Ishikawa (cell line): Measurements from ENCODE around the gene MYL6B.

Experiments
- CEBPB ChIP-seq: IDR thresholded peaks from 2 replicates; pipeline ENCODE4 v1.6.1; 2012
- CREB1 ChIP-seq: IDR thresholded peaks from 2 replicates; pipeline ENCODE4 v1.6.1; 2012; ENCODE audit warnings: low read depth
- EGR1 ChIP-seq: IDR thresholded peaks from 2 replicates; pipeline ENCODE4 v1.6.1; 2012
- EP300 ChIP-seq: IDR thresholded peaks from 2 replicates; pipeline ENCODE4 v1.6.1; 2012; ENCODE audit warnings: borderline replicate concordance
- FOXM1 ChIP-seq: IDR thresholded peaks from 2 replicates; pipeline ENCODE4 v1.6.1; 2012; ENCODE audit warnings: low read depth, borderline replicate concordance
- NFIC ChIP-seq: IDR thresholded peaks from 2 replicates; pipeline ENCODE4 v1.6.1; 2012
- RAD21 ChIP-seq: IDR thresholded peaks from 2 replicates; pipeline ENCODE4 v1.6.1; 2012; ENCODE audit warnings: low read depth
- TAF1 ChIP-seq: IDR thresholded peaks from 2 replicates; pipeline ENCODE4 v1.6.1; 2012; ENCODE audit warnings: low read depth, mild to moderate bottlenecking
- TCF12 ChIP-seq: IDR thresholded peaks from 2 replicates; pipeline ENCODE4 v1.6.1; 2012; ENCODE audit warnings: low read depth
- TEAD4 ChIP-seq: IDR thresholded peaks from 2 replicates; pipeline ENCODE4 v1.6.1; 2012
- YY1 ChIP-seq: IDR thresholded peaks from 2 replicates; pipeline ENCODE4 v1.6.1; 2012; ENCODE audit warnings: low read depth
- ZBTB7A ChIP-seq: IDR thresholded peaks from 2 replicates; pipeline ENCODE4 v1.6.1; 2012; ENCODE audit warnings: low read depth
- TF ChIP-seq, protein P1 (sequence below): IDR thresholded peaks from 2 replicates; pipeline ENCODE4 v1.6.1; 2012; ENCODE audit warnings: low read depth, mild to moderate bottlenecking
- TF ChIP-seq, protein P2 (sequence below): IDR thresholded peaks from 2 replicates; pipeline ENCODE4 v1.6.1; 2012
- TF ChIP-seq, protein P3 (sequence below): IDR thresholded peaks from 2 replicates; pipeline ENCODE4 v1.6.1; 2012

MYL6B gene

DNA sequence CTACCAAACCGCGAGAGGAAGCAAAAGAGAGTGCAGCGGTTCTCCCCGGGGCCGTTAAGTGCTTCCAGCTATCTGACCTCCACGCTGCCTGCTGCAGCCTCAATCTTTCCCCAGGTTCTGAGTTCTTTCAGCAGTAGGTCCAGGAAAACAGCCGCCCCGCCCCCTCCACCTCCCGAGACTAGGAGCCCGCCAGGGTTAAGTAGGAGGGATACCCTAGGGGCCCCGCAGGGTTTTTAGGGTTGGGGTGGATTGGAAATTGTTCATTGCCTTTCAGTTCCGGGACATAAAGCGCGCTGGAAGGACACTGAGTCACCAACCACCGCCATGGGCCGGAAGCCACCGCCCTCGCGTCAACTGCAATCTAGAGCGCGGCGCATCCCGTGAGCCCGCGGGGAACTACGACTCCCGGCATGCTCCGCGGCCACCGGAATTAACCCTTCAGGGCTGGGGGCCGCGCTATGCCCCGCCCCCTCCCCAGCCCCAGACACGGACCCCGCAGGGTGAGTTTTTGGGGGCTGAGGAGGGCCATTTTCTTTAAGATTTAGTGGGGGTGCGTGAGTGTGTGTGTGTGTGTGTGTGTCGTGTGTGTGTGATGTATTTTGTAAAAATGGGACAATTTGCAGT lies at the start of gene MYL6B:
MYL6B (plus strand) TSS at position 456 of the 624 bp plus-strand sequence. CDS start 1,332 bp downstream, outside the sequence.
- TF ChIP-seq EGR1 (peak; percentile 53), YY1 (peak; percentile 92), CREB1 (no peak; the same call in 1 of the 2 replicates), ZBTB7A (peak; percentile 98), TEAD4 (no peak), TAF1 (peak; percentile 88), FOXM1 (no peak), EP300 (peak; percentile 38; the same call in 1 of the 2 replicates), RAD21 (no peak; the same call in 1 of the 2 replicates), CEBPB (no peak; the same call in 1 of the 2 replicates), NFIC (no peak), TCF12 (peak; percentile 45; the same call in 1 of the 2 replicates)
- TF ChIP-seq, protein P1, sequence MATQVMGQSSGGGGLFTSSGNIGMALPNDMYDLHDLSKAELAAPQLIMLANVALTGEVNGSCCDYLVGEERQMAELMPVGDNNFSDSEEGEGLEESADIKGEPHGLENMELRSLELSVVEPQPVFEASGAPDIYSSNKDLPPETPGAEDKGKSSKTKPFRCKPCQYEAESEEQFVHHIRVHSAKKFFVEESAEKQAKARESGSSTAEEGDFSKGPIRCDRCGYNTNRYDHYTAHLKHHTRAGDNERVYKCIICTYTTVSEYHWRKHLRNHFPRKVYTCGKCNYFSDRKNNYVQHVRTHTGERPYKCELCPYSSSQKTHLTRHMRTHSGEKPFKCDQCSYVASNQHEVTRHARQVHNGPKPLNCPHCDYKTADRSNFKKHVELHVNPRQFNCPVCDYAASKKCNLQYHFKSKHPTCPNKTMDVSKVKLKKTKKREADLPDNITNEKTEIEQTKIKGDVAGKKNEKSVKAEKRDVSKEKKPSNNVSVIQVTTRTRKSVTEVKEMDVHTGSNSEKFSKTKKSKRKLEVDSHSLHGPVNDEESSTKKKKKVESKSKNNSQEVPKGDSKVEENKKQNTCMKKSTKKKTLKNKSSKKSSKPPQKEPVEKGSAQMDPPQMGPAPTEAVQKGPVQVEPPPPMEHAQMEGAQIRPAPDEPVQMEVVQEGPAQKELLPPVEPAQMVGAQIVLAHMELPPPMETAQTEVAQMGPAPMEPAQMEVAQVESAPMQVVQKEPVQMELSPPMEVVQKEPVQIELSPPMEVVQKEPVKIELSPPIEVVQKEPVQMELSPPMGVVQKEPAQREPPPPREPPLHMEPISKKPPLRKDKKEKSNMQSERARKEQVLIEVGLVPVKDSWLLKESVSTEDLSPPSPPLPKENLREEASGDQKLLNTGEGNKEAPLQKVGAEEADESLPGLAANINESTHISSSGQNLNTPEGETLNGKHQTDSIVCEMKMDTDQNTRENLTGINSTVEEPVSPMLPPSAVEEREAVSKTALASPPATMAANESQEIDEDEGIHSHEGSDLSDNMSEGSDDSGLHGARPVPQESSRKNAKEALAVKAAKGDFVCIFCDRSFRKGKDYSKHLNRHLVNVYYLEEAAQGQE: no peak
- TF ChIP-seq, protein P2, sequence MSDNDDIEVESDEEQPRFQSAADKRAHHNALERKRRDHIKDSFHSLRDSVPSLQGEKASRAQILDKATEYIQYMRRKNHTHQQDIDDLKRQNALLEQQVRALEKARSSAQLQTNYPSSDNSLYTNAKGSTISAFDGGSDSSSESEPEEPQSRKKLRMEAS: peak; percentile 52
- TF ChIP-seq, protein P3, sequence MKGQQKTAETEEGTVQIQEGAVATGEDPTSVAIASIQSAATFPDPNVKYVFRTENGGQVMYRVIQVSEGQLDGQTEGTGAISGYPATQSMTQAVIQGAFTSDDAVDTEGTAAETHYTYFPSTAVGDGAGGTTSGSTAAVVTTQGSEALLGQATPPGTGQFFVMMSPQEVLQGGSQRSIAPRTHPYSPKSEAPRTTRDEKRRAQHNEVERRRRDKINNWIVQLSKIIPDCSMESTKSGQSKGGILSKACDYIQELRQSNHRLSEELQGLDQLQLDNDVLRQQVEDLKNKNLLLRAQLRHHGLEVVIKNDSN: peak; percentile 65

DNA sequence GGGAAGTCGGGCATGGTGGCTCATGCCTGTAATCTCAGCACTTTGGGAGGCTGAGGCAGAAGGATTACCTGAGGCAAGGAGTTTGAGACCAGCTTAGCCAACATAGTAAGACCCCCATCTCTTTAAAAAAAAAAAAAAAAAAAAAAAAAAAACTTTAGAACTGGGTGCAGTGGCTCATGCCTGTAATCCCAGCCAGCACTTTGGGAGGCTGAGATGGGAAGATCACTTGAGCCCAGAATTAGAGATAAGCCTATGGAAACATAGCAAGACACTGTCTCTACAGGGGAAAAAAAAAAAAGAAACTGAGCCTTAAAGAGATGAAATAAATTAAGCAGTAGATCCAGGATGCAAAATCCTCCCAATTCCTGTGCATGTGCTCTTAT lies 49.7 kb upstream of the MYL6B start:
- no peak for TF ChIP-seq NFIC
- TF ChIP-seq CEBPB: no peak
- no peak for TF ChIP-seq CREB1
- TF ChIP-seq TEAD4: no peak
- no peak for TF ChIP-seq FOXM1
- no peak for TF ChIP-seq EGR1

DNA sequence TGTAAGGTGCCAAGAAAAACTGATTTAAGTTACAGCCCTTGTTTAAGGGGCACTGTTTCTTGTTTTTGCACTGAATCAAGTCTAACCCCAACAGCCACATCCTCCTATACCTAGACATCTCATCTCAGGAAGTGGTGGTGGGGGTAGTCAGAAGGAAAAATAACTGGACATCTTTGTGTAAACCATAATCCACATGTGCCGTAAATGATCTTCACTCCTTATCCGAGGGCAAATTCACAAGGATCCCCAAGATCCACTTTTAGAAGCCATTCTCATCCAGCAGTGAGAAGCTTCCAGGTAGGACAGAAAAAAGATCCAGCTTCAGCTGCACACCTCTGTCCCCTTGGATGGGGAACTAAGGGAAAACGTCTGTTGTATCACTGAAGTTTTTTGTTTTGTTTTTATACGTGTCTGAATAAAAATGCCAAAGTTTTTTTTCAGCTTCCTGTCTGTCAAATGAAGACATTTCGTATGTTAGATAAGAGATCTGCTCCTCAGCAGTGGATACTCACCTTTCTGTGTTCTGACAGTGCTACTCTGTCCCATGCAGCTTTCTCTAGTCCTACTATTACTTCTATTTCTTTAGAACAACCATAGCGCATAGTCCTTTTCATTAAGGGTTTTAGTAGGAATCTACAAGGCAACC lies 49.2 kb upstream of the MYL6B start:
- no peak for TF ChIP-seq FOXM1
- TF ChIP-seq, protein P2: no peak
- TF ChIP-seq EGR1: no peak
- TF ChIP-seq NFIC: no peak
- no peak for TF ChIP-seq RAD21
- no peak for TF ChIP-seq ZBTB7A
- no peak for TF ChIP-seq CEBPB
- TF ChIP-seq YY1: no peak
- TF ChIP-seq TCF12: no peak
- no peak for TF ChIP-seq TEAD4
- no peak for TF ChIP-seq TAF1
- TF ChIP-seq, protein P3: no peak
- TF ChIP-seq, protein P1: no peak
- TF ChIP-seq EP300: no peak
- no peak for TF ChIP-seq CREB1

DNA sequence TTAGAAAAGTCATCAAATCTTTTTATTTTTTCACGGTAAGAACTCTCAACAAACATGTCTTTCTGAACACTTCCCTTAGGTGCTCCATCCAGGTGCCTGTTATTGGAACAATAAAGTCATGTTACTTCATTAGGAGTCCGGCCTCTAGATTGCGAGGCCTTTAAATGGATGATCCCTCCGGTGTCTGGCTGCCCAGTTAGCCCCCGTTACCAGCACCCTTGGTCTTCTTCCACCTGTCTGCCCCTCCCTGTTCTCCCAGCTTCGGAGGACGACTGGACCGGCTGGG lies 48.6 kb upstream of the MYL6B start:
- peak; percentile 40; the same call in 1 of the 2 replicates for TF ChIP-seq YY1
- peak; percentile 60; the same call in 1 of the 2 replicates for TF ChIP-seq EP300
- TF ChIP-seq TCF12: no peak; the same call in 1 of the 2 replicates
- TF ChIP-seq, protein P1: no peak
- no peak; the same call in 1 of the 2 replicates for TF ChIP-seq CREB1
- TF ChIP-seq RAD21: 0 out of 2 replicates have a peak, but pooled peaks have one; percentile 2
